Activated gamma-delta T cell treated with anti-CD3 and anti-CD28 coated beads, Interleukin-2, amount 50 U/mL, for 16 hours (primary cell): ENCODE measurements around the gene P2RX1.
"Not testable (repeated sequence)": the region's sequence is repeated elsewhere in the genome, so short reads cannot be mapped to it uniquely, and the experiment has no call there.

Experiments
- DNase-seq: peaks from one replicate; pipeline ENCODE4 v3.0.0-alpha.2; 2020; ENCODE audit warnings: low read depth

Gene P2RX1

DNA sequence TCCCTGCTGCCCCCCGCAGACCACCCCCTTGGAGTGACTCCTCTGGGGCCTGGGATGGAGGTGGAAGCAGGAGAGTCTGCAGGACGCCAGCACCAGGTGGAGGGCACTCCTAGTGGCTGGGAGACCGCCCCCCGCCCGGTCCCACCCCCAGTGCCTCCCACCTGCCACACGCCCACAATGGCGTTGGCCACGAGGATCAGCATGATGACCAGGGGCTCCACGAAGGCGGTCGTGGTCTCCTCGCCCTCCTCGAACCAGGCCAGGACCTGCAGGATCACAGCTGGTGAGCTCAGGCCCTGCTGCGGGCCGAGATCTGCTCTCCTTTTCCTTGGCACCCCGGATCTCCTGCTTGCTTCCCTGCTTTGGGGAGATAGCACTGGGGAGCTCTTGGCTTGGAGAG, 35.2 kb upstream of the P2RX1 start:
- DNase-seq = no peak

DNA sequence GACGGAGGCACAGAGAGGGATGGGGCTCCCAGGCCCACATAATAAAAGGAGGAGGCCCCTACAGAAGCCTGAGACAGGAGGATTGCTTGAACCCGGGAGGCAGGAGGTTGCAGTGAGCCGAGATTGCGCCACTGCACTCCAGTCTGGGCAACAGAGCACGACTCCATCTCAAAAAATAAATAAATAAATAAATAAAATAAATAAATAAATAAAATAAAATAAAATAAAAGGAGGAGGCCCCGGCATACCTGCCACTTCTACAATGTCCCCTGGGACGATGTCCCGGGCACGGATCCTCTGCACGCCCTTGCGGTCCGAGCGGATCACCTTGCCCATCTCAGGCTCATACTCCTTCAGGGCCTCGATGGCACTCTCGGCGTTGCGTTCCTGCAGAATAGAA, 34.7 kb upstream of the P2RX1 start:
- DNase-seq = no peak

DNA sequence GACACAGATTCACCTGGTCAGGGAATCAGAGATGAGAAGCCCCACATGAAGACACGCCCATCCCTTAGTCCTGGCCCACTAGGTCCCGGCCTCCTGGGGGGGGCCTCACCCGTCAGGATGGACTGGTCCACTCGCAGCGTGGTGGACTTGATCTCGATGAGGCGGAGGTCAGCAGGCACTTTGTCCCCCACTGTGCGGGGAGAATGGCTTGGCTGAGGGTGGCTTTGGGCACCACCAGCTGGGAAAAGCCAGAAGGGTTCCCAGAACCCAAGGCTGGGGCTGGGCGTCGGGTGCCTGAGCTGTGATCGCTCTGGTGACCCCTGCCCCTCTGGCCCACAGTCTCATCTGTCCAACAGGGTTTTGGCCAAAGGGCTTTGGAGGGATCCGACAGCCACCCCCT, 34.3 kb upstream of the P2RX1 start:
- no peak for DNase-seq

DNA sequence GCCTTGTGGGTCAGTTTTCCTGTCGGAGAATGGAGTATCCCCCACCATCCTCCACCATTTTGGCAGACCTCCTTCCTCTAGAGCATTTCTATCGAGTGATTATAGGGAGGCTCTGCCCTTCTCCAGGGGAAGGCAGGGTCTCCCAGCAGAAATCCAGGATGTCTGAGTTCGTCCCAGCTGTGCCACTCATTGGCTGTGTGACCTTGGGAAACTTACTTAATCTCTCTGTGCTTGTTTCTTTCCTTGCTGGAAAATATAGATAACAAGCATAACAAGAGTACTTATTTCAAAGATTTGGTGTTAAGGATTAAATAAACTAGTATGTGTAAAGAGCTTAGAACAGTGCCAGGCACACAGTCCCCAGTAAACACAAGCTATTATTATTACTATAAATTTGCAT, 33.2 kb upstream of the P2RX1 start:
- DNase-seq = no peak

DNA sequence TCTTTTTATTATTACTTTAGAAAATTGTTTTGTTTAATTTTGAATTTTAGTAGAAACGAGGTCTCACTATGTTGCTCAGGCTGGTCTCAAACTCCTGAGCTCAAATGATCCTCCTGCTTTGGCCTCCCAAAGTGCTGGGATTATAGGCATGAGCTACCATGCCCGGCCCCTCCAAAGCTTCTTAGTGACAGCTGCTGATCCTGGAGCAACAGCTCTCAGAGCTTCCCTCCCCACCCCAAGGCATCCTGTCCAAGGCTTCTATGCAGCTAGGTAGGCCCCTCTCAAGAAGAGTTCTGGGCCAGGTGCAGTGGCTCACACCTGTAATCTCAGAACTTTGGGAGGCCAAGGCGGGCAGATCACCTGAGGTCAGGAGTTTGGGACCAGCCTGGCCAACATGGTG, 32.3 kb upstream of the P2RX1 start:
- not testable (repeated sequence) for DNase-seq

DNA sequence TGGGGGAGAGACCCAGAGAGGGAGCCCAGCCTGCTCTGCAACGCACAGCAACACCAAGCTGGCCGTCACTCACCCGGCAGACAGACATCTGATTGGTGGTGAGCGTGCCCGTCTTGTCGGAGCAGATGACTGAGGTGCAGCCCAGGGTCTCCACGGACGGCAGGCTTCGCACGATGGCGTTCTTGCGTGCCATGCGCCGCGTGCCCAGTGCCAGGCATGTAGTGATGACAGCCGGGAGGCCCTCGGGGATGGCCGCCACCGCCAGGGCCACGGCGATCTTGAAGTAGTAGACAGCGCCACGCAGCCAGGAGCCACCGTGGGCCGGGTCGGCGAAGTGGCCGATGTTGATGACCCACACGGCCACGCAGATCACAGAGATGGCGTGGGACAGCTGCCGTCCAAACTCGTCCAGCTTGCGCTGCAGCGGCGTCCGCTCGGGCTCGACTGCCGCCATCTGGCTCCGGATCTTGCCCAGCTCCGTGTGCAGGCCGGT, 31.1 kb upstream of the P2RX1 start:
- no peak for DNase-seq

DNA sequence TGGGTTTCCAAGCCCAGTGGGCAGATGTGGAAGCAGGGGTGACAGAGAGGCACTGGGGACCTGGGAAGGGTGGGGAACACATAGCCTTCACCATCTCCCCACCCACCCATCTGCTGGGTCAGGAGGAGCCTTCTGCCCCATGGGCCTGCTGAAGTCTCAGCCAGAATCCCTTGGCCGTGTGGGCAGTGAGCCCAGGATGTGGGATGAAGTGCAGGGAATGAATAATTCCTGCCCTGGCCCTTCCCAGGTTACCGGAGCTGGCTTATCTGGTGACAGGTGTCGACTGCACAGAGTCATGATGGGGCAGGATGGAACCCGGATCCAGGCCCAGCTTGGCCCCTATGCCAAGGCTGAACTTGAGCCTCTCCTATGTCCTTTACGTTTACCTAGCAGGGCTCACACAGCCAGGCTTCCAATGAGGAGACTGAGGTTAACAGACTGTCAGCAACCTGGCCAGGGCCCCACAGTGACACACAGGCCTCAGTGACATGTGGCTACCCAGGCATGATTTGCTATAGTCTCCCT, 30.5 kb upstream of the P2RX1 start:
- DNase-seq = no peak

DNA sequence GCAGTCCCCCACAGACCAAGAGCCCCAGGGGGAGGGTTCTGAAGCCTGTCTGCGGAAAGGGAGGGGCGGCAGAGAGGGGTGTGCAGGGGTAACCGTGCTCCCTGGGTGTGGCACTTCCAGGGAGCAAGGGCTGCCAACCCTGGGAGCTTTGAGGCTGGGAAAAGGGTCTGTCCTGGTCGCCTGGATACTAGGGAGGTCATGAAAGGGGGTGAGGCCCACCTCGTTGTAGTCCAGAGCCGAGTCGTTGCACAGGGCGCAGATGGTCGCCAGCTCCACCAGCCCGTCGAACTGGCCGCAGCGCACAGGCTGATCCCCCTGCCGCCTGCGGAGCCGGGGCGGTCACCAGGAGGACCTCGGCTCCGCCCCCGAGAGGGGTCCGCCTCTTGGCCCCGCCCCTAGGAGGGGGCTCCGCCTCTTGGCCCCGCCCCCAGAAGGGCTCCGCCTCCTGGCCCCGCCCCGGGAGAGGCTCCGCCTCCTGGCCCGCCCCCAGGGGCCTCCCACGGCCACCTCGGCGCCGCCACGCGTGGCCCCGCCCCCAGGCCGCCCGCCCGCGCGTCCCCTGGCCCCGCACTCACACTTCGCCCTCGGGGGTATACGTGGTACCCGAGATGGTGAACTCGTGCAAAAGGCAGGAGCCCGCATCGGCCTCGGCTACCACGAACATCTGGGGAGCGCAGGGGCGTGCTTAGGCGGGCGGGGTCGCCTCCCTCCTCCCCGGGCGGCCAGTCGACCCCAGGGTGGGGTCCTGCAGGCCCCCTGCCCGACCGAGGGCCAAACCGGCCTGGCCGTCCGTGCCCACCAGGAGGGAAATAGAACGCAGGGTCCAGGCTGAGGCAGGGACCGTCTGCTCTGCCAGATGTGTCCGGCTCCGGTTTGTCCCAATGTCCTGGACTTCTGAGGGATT, 28.5 kb upstream of the P2RX1 start:
- DNase-seq = peak; percentile 19

DNA sequence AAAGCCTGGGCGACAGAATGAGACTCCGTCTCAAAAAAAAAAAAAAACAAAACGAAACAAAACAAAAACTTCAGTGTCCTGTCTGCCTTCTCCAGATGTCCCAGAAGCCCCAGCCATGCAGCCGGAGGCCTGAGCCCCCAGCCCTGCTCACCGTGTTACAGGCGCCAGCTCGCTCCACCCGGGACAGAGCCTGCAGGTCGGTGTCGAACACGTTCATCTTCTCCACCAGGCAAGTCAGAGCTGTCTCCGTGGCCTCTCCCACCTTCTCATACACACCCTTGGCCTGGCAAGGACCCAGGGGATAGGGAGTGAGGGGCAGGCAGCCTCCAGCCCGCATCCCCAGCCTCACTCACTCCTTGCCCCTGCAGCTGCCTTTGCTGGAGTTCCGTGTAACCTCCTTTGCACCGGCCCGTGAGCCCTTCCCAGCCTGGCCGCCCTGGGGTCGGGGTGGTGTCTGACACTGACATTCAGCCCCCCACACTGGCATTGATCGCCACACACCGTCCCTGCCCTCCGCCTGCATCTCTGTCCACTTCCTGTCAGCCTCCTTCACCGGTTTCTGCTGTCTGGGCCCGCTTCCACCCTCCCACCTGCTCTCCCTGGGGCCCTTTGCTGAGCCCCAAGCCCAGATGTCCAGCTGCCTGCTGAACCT, 27.1 kb upstream of the P2RX1 start:
- DNase-seq = no peak

DNA sequence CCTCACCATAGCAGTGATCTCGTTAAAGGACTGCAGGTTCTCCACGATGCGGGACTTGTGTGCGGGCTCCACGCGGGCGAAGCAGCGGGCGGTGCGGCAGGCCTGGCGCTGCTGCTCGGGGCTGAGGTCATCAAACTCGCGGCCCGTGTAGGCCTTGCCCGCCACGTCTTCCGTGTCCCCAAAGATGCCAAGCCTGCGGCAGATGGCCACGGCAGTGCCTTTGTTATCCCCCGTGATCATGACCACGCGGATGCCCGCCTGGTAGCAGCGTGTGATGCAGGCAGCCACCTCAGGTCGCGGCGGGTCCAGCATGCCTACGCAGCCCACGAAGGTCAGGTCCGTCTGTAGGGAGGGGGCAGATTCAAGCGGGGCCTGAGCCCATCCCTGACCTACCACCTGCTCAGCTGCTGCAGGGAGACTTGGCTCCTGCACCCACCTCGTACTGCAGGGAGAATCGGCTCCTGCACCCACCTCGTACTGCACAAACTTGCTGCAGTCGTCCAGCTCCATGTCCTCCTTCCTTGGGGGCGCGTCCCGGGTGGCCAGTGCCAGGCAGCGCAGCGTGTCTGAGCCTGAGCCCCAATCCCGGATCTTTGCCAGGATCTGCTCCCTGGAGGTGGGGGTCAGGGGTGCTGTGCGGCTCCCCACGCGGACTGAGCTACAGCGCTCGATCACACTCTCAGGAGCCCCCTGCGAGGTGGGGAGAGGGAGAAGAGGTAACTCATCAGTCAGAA, 24.9 kb upstream of the P2RX1 start:
- DNase-seq = no peak

DNA sequence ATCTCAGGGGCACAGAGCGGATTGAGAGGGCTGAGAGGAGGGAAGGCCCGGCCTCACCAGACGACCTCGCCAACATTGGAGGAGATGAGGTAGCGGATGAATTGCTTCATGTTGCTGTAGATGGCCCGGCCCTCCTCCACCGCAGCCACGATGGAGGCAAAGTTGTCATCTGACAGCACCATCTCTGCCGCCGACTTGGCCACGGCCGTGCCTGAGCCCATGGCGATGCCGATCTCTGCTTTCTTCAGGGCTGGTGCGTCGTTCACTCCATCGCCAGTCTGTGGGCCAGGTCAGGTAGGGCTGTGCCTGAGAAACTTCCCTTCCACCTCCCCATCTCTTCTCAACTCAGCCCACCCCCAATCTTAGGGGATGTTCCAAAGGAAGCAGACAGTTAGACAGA, 21.1 kb upstream of the P2RX1 start:
- DNase-seq = no peak

DNA sequence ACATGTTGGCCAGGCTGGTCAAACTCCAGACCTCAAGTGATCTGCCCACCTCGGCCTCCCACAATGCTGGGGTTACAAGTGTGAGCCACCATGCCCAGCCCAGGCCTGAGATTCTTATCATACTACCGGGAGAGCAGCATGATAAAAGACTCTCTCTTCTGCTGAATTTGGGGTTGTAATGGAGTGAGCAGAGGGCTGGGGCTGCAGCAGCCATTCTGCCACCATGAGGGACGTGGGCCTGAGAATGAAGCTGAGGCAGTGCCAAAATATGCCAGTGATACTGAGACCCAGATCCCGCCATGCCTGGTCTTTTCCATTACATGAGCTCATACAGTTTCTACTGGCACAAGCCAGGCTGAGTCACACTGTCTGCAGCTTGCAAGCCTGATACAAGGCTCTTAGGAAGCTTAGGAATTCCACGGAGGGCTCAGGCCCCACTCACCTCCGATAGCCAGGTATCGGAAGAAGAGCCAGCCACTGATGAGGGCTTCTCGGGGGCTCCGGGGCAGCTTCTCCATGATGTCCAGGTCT, 19.6 kb upstream of the P2RX1 start:
- no peak for DNase-seq

DNA sequence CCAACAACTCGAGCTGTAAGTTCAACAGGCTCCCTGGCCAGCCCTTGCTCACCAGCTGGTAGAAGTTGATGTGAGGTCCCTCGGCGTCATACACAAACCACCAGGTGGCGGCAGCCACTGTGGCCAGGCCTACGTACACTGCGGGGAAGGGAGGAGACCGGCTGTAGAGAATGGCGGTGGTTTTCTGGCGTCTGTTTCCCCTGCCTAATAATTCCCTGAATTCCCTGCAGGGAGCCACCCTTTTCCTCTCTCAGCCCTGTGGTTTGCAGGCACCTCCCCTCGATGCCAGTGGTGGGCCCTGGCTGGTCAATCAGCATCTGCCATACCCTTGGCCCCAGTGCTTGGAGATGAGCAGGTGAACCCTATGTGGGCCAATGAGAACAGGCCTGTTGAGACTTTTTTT, 18.9 kb upstream of the P2RX1 start:
- DNase-seq = no peak

DNA sequence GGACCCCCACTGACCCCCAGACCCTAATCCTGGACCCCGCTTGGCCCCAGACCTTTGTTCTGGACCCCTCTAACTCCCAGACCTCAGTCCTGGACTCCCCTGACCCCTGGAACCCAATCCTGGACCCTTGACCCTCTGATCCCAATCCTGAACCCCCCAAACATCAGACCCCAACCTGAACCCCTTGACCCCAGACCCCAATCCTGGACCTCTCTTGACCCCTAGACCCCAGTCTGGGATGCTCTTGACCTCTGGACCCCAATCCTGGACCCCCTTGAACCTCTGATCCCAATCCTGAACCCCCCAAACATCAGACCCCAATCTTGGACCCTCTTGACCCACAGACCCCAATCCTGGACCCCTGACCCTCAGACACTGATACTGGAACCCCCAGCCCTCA, 13.5 kb upstream of the P2RX1 start:
- DNase-seq = no peak

DNA sequence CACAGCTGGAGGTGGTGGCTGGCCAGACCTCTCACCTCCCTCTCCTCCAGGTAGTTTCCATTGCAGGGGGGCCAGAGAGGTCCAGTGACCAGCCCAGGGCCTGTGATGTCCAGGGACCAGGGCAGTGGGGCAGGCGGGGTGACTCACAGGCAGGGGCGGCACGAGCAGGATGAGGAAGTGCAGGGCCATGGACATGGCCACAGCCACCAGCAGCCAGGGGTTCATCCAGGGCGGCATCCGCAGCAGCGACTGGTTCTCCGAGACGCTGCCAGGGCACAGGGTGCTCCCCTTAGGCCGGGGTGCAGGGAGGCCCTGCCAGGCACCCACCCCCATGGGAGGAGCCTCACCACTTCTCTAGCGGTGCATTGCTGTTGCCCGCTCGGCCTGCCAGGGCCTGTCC, 12.9 kb upstream of the P2RX1 start:
- no peak for DNase-seq

DNA sequence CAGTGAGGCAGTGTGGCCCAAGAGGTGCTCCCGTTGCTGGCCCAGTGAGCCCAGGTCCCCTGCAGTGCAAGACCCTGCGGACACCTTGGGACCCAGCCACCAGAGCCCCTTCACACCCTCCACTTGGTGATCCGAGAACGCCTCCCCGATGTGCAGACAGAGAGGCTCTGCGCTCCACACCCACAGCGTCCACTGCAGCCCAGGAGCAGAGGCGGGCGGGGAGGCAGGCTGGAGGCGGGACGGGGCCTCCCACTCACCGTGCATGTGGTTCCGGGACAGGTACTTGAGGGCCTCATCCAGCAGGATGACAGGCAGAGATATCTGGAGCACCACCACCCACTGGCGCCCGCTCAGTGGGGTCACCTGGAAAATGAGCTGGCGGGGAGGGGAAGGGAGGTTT, 12.1 kb upstream of the P2RX1 start:
- DNase-seq = no peak

DNA sequence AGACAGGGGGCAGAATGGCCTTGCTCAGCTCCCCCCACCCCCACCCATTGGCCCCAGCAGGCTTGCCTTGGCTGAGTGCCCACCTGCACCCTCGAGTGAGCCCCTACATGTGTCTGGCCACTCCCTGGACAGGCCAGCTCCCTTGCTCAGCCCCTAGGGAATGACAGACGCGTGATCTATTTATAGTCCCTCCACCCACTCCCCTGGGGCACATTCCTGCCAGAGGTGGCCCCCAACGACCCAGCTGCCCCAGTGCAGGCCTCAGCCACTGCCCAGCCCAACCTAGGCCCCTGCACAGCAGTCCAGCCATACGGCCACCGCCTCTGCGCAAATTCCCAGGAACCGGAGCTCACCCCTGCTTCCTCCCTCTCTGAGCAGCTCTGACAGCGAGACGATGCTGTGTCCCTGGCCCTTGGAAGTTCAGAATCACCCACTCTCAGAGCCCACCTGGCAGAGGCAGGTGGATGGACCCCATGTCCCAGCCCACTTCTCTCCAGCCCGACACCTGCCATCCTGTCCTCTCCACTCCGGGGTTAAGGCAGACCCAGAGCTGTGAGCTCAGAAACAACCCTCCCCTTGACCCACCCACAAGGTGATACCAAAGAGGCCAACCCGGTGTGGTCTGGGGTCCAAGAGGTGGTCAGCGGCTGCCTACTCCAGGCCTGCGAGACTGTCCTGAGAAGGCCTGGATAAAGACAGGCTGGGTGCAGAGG, 11.5 kb upstream of the P2RX1 start:
- DNase-seq = no peak

DNA sequence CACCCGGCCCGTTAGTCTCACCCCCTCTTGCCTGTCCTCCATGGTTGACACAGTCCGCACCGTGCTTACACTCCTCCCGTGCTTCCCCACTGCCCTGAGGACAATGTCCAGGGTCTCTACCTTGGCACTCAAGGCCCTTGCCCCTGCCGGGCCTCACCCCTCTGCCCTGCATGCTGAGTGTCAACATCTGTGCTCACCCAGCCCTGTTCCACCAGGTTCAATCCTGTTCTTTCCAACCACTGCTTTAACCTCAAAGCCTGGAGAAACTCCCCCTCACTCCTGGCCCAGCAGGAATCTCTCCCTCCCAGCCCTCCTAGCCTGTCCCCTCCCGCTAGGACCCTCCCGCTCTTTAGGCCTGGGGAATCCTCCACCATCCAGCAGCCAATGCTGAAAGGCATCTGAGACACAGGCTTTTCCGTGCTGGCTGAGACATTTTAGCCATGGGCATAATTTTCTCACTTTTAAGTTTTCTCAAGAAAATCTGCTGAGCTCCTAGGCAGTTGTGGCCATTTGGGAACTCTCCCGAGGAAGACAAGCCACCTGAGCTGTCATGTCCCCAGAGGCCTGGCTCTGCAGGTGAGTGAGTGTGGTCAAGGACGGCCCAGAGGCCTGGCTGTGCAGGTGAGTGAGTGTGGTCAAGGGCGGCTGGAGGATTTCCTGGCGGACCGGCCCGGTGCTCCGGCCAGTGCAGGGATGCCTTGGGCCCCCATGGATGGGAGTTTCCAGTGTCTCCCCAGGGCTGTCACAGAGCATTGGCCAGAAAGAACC, 10.8 kb upstream of the P2RX1 start:
- DNase-seq = no peak

DNA sequence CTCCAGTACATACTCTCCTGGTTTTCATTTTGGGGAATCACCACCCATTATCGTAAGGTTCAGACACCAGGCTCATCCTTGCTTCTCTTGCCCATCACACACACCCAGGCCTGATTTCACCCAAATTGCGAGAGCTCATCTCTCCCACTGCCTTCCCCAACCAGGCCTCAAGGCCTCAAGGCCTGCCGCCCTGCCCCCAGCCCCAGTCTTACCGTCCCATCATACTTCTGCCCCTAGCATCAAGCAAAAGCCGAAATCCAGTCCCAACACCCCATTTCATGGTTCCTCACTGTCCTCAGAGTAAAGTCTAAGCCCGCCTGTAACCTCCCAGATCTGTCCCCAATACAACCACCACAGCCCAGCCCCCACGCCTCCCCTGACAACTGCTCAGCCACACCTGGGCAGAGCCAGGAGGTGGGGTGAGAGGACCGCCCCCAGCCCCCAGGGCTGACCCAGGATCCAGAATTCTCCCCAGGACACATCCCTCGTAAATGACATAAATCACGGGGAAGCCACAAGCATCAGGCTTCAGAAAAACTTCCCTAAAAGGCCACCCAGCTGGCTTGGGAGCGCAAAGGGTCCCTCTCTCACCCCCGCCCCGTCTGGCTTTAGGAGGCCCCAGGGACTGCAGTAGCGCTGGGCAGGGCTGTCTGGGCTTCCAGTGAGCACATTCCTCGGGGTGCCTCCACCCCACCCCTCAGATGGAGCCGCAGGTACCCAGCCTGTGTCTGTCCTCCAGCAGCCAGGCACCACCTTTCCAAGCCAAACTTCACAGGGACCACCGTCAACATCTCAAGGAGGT, 9.6 kb upstream of the P2RX1 start:
- no peak for DNase-seq
